HepG2 (cell line): ENCODE measurements around the gene TNS1. TPM values are rescaled to one million over a fixed set of nuclear protein-coding genes. Genes with fewer than 3 reads are reported as not detected.

Experiments
- BHLHE40 ChIP-seq: IDR thresholded peaks from 2 replicates; pipeline ENCODE4 v1.6.1; 2011; ENCODE audit warnings: low read length, improper control_type of control experiment
- CENPX ChIP-seq: sonication (generic); formaldehyde crosslinking; IDR thresholded peaks from 2 replicates; pipeline ENCODE4 v1.9.0; 2021; ENCODE audit warnings: mild to moderate bottlenecking, missing genetic modification reagents, moderate library complexity
- ELF4 ChIP-seq: sonication (generic); formaldehyde crosslinking; IDR thresholded peaks from 2 replicates; pipeline ENCODE4 v1.5.0; 2020; ENCODE audit warnings: missing genetic modification reagents, mild to moderate bottlenecking, moderate library complexity, borderline replicate concordance
- KDM3A ChIP-seq: IDR thresholded peaks from 2 replicates; pipeline ENCODE4 v1.6.1; 2018; ENCODE audit warnings: low read depth, missing compliant biosample characterization
- MAZ ChIP-seq, 2 experiments: sonication (generic) in 1 of 2; formaldehyde crosslinking in 1 of 2; IDR thresholded peaks; 2 replicates each; pipeline versions ENCODE4 v1.5.0 to v1.6.1; 2012 to 2020; ENCODE audit warnings: low read depth in 2 of 2, mild to moderate bottlenecking in 2 of 2, borderline replicate concordance in 1 of 2, improper control_type of control experiment in 1 of 2, low read length in 1 of 2, missing genetic modification reagents in 1 of 2, moderate library complexity in 1 of 2
- TCF12 ChIP-seq, 2 experiments: fragments of 450-650 bp in 1 of 2; sonication (generic) in 1 of 2; formaldehyde crosslinking in 1 of 2; IDR thresholded peaks; 2 replicates each; pipeline versions ENCODE4 v1.6.1 to v1.8.0; 2017 to 2022; ENCODE audit warnings: antibody characterized with exemption in 1 of 2, mild to moderate bottlenecking in 1 of 2, missing genetic modification reagents in 1 of 2, moderate library complexity in 1 of 2
- TGIF2 ChIP-seq: IDR thresholded peaks from 2 replicates; pipeline ENCODE4 v1.6.1; 2016; ENCODE audit warnings: control low read depth, missing compliant biosample characterization
- THAP11 ChIP-seq: IDR thresholded peaks from 2 replicates; pipeline ENCODE4 v1.6.1; 2016; ENCODE audit warnings: missing biosample characterization, missing genetic modification reagents
- THYN1 ChIP-seq: sonication (generic); formaldehyde crosslinking; IDR thresholded peaks from 2 replicates; pipeline ENCODE4 v1.8.1; 2023; ENCODE audit warnings: low read depth, mild to moderate bottlenecking, moderate library complexity, missing genetic modification reagents, borderline replicate concordance
- TOPORS ChIP-seq: sonication (generic); formaldehyde crosslinking; IDR thresholded peaks from 2 replicates; pipeline ENCODE4 v1.8.0; 2023; ENCODE audit warnings: mild to moderate bottlenecking, missing genetic modification reagents
- YEATS2 ChIP-seq: sonication (generic); formaldehyde crosslinking; IDR thresholded peaks from 2 replicates; pipeline ENCODE4 v1.4.0; 2020; ENCODE audit warnings: missing genetic modification reagents, borderline replicate concordance
- ZNF337 ChIP-seq: sonication (generic); formaldehyde crosslinking; IDR thresholded peaks from 2 replicates; pipeline ENCODE4 v1.5.1; 2020; ENCODE audit warnings: missing genetic modification reagents, low read depth, mild to moderate bottlenecking, borderline replicate concordance
- ZNF619 ChIP-seq: sonication (generic); formaldehyde crosslinking; IDR thresholded peaks from 2 replicates; pipeline ENCODE4 v1.4.0; 2020; ENCODE audit warnings: mild to moderate bottlenecking, missing genetic modification reagents
- ZNF672 ChIP-seq: sonication (generic); formaldehyde crosslinking; IDR thresholded peaks from 2 replicates; pipeline ENCODE4 v1.8.1; 2022; ENCODE audit warnings: missing genetic modification reagents
- ZSCAN12 ChIP-seq: sonication (generic); formaldehyde crosslinking; IDR thresholded peaks from 2 replicates; pipeline ENCODE4 v1.9.0; 2021; ENCODE audit warnings: mild to moderate bottlenecking, missing genetic modification reagents
- polyA plus RNA-seq, 8 experiments: library from polyadenylated mRNA; depleted of rRNA in 3 of 8; stranded (reverse) in 7 of 8; unstranded in 1 of 8; fragments of >200 nt; fragmentation: Illumina TruSeq in 4 of 8; extraction: Trizol in 4 of 8; gene quantifications; 2 replicates each; pipeline versions ENCODE4 v1.2.1 to v1.2.3, GENCODE V29; 2011 to 2016; ENCODE audit warnings: low read depth in 4 of 8, missing spikeins in 1 of 8, mixed read lengths in 1 of 8; ENCODE audit not compliant: insufficient read depth in 1 of 8
- total RNA-seq, 5 experiments: library from RNA; depleted of rRNA; stranded (reverse); fragments of >200 nt; fragmentation: Illumina TruSeq; extraction: Trizol; gene quantifications; 2 replicates each; pipeline ENCODE4 v1.2.3, GENCODE V29; 2016; ENCODE audit warnings: low read depth in 1 of 5
- TF ChIP-seq, protein P1 (sequence below): sonication (generic); formaldehyde crosslinking; IDR thresholded peaks from one replicate; pipeline ENCODE4 v1.5.1; 2020; ENCODE audit warnings: mild to moderate bottlenecking, missing genetic modification reagents; ENCODE audit errors: not compliant biosample characterization
- TF ChIP-seq, protein P2 (sequence below): sonication (generic); formaldehyde crosslinking; IDR thresholded peaks from 2 replicates; pipeline ENCODE4 v1.4.0; 2020; ENCODE audit warnings: missing genetic modification reagents
- TF ChIP-seq, protein P3 (sequence below): sonication (generic); formaldehyde crosslinking; IDR thresholded peaks from 2 replicates; pipeline ENCODE4 v1.5.1; 2020; ENCODE audit warnings: mild to moderate bottlenecking, missing genetic modification reagents, borderline replicate concordance

The TNS1 gene
- total and polyA plus RNA-seq, 2 of the 13 experiments (the other 11 are each of a cell fraction or from before 2014, with no cell fraction given) = 1.9 to 118 TPM

DNA sequence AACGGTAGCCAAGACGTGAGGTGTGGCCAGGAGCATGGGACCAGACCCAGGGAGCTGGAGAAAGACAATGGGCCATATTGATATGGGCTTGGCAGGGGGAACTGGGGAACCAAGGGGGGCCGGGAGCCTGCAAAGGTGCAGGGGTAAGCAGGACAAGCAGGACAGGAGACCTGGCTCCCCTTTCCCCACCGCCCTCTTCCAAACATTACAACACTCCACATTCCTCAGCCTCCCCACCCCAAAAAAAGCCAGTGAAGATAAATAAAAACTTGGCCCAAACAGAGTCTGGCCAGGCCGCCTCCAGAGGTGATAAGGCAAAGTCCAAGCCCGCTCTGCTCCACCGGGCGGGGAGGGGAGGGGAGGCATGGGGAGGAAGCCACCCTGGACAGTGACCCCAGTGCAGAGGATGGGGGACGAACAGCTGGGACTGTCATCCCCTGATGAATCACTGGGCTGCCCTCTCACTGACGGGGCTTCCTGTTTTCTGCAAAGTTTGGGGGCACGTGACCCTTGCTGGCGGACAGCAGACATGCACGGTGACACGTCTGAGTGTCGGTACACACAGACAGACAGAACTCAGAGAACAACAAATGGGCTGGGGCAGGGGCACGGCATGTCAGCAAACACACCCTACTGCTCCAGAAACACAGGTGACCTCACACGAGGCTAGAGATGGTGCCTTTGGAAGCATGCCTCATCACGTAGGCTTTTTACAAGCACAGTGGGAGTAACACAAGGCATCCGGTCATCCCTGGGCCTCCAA, 100.2 kb downstream of the TNS1 start (continued):
- TF ChIP-seq, protein P1, sequence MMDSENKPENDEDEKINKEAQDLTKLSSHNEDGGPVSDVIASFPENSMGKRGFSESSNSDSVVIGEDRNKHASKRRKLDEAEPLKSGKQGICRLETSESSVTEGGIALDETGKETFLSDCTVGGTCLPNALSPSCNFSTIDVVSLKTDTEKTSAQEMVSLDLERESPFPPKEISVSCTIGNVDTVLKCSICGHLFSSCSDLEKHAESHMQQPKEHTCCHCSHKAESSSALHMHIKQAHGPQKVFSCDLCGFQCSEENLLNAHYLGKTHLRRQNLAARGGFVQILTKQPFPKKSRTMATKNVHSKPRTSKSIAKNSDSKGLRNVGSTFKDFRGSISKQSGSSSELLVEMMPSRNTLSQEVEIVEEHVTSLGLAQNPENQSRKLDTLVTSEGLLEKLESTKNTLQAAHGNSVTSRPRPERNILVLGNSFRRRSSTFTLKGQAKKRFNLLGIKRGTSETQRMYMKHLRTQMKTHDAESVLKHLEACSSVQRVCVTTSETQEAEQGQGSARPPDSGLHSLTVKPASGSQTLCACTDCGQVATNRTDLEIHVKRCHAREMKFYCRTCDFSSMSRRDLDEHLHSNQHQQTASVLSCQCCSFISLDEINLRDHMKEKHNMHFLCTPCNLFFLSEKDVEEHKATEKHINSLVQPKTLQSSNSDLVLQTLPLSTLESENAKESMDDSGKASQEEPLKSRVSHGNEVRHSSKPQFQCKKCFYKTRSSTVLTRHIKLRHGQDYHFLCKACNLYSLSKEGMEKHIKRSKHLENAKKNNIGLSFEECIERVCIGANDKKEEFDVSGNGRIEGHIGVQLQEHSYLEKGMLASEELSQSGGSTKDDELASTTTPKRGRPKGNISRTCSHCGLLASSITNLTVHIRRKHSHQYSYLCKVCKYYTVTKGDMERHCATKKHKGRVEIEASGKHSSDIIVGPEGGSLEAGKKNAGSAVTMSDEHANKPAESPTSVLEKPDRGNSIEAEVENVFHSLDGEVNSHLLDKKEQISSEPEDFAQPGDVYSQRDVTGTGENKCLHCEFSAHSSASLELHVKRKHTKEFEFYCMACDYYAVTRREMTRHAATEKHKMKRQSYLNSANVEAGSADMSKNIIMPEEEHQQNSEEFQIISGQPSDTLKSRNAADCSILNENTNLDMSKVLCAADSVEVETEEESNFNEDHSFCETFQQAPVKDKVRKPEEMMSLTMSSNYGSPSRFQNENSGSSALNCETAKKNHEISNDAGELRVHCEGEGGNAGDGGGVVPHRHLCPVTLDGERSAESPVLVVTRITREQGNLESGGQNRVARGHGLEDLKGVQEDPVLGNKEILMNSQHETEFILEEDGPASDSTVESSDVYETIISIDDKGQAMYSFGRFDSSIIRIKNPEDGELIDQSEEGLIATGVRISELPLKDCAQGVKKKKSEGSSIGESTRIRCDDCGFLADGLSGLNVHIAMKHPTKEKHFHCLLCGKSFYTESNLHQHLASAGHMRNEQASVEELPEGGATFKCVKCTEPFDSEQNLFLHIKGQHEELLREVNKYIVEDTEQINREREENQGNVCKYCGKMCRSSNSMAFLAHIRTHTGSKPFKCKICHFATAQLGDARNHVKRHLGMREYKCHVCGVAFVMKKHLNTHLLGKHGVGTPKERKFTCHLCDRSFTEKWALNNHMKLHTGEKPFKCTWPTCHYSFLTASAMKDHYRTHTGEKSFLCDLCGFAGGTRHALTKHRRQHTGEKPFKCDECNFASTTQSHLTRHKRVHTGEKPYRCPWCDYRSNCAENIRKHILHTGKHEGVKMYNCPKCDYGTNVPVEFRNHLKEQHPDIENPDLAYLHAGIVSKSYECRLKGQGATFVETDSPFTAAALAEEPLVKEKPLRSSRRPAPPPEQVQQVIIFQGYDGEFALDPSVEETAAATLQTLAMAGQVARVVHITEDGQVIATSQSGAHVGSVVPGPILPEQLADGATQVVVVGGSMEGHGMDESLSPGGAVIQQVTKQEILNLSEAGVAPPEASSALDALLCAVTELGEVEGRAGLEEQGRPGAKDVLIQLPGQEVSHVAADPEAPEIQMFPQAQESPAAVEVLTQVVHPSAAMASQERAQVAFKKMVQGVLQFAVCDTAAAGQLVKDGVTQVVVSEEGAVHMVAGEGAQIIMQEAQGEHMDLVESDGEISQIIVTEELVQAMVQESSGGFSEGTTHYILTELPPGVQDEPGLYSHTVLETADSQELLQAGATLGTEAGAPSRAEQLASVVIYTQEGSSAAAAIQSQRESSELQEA = no peak
- TF ChIP-seq BHLHE40 (peak; percentile 99), ZNF619 (CRISPR knock-in tag) (no peak), KDM3A (CRISPR knock-in tag) (peak; percentile 98), MAZ (IDR thresholded peaks at IDR 0.05; ENCODE audit: borderline replicate concordance, low read depth, low read length) (peak; percentile 99), MAZ (CRISPR knock-in tag; IDR thresholded peaks at IDR 0.05; ENCODE audit: low read depth) (peak; percentile 98), ZNF337 (CRISPR knock-in tag) (peak; percentile 69), ZSCAN12 (CRISPR knock-in tag) (no peak), TOPORS (0 out of 2 replicates have a peak, but pooled peaks have one; percentile 59), TCF12 (IDR thresholded peaks at IDR 0.05) (no peak), TCF12 (CRISPR knock-in tag; IDR thresholded peaks at IDR 0.05) (peak; percentile 98), ELF4 (peak; percentile 92), CENPX (CRISPR knock-in tag) (no peak), THYN1 (0 out of 2 replicates have a peak, but pooled peaks have one; percentile 23), ZNF672 (CRISPR knock-in tag) (no peak; the same call in 1 of the 2 replicates), TGIF2 (CRISPR knock-in tag) (peak; percentile 97), YEATS2 (CRISPR knock-in tag) (peak; percentile 91; the same call in 1 of the 2 replicates), THAP11 (peak; percentile 88)
- TF ChIP-seq, protein P2, sequence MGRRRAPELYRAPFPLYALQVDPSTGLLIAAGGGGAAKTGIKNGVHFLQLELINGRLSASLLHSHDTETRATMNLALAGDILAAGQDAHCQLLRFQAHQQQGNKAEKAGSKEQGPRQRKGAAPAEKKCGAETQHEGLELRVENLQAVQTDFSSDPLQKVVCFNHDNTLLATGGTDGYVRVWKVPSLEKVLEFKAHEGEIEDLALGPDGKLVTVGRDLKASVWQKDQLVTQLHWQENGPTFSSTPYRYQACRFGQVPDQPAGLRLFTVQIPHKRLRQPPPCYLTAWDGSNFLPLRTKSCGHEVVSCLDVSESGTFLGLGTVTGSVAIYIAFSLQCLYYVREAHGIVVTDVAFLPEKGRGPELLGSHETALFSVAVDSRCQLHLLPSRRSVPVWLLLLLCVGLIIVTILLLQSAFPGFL (CRISPR knock-in tag) = no peak
- TF ChIP-seq, protein P3, sequence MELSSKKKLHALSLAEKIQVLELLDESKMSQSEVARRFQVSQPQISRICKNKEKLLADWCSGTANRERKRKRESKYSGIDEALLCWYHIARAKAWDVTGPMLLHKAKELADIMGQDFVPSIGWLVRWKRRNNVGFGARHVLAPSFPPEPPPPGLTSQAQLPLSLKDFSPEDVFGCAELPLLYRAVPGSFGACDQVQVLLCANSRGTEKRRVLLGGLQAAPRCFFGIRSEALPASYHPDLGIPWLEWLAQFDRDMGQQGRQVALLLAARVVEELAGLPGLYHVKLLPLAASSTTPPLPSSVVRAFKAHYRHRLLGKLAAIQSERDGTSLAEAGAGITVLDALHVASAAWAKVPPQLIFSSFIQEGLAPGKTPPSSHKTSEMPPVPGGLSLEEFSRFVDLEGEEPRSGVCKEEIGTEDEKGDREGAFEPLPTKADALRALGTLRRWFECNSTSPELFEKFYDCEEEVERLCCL (CRISPR knock-in tag) = 0 out of 2 replicates have a peak, but pooled peaks have one; percentile 82
